ENCODE results near the gene TXNDC11. TPM values are rescaled to one million over a fixed set of nuclear protein-coding genes. Genes with fewer than 3 reads are reported as not detected.

TXNDC11 gene
- total RNA-seq, 1 experiment from 2014 or later, result 11.1 TPM

DNA sequence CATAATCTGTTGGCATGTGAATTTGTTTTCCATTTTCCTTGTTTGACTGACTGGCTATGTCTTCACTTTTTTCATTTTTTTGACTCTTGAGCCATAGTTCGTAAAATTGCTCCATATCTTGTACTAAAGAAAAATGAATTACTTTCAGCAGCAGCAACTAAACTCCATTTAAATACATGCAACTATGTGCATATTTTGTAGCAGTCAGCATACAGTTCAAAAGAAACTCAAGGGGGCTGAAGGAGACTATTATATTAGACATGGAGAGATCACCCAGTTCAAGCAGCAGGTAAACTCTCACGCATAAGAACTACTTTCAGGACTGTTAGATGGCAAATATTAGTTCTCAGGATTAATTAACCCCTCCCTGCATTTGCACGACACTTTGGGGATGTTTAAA is 13.6 kb upstream of the TXNDC11 start (continued):
- no peak for TF ChIP-seq ZNF532 (CRISPR knock-in tag; IDR thresholded peaks at IDR 0.05; ENCODE audit: borderline replicate concordance)
- TF ChIP-seq, protein P1, sequence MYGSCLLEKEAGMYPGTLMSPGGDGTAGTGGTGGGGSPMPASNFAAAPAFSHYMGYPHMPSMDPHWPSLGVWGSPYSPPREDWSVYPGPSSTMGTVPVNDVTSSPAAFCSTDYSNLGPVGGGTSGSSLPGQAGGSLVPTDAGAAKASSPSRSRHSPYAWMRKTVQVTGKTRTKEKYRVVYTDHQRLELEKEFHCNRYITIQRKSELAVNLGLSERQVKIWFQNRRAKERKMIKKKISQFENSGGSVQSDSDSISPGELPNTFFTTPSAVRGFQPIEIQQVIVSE (CRISPR knock-in tag; IDR thresholded peaks at IDR 0.05; ENCODE audit: borderline replicate concordance), result no peak

GRCh38 chr16:11755022-11755760 is 12.5 kb upstream of the TXNDC11 start:
- no peak for DNase-seq (ENCODE audit: low spot score)
- POLR2A ChIA-PET, result no interaction called here
- Mint-ChIP-seq H3K9me3 (no peaks in the 10 kb centered on the region), H3K27me3 (ENCODE audit: low read depth) (no peaks in the 10 kb centered on the region), H3K4me3 (no peak overlapping the region), H3K27ac (no peak overlapping the region), H3K4me1 (no peaks in the 10 kb centered on the region), H3K36me3 (peaks cover 61% of the 10 kb centered on the region)
- no peak for TF ChIP-seq TEAD1 (CRISPR knock-in tag; IDR thresholded peaks at IDR 0.05)
- no peak for ATAC-seq
- CTCF ChIA-PET, result no interaction called here

DNA sequence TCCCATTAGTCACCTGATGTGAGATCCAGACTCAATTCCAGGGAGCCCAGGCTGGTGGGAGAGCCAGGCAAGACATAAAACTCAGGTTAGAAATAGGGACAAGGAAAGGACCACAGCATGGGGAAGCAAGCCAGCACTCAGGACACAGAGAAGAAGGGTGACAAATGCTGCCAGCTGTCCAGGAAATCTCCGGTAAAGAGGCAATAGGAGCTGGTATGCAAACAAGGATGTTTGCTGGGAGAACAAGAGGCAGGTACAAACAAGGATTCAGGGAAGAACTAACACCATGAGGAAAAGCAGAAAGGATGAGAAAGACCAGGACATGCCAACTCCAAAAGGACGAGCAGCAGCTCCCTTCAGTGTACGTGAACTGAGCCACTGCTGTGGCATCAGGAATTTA is 10.2 kb upstream of the TXNDC11 start:
- Mint-ChIP-seq H3K27ac (no peak overlapping the region), H3K27me3 (ENCODE audit: low read depth) (no peaks in the 10 kb centered on the region), H3K4me1 (peaks cover 4% of the 10 kb centered on the region; the same call in 1 of the 2 replicates), H3K4me3 (no peak overlapping the region), H3K36me3 (peaks cover 60% of the 10 kb centered on the region), H3K9me3 (no peaks in the 10 kb centered on the region)
- POLR2A ChIA-PET, result interaction anchor here (1.0 kb wide), 1 partner anchor 45 kb away, joined by 3 read pairs; no protein-coding TSS in a partner anchor
- CTCF ChIA-PET, result interaction anchor here (1.3 kb wide), 1 partner anchor 44 kb away, joined by 3 read pairs; the partner anchor contains the start of gene ZC3H7A
- DNase-seq (ENCODE audit: low spot score) (no peak), ATAC-seq (no peak)
- TF ChIP-seq FOXJ3 (CRISPR knock-in tag; IDR thresholded peaks at IDR 0.05; ENCODE audit: borderline replicate concordance), result no peak
- TF ChIP-seq NFYB (CRISPR knock-in tag; conservative IDR thresholded peaks at IDR 0.05; ENCODE audit: low read depth), result no peak
- no peak for TF ChIP-seq PRDM15 (CRISPR knock-in tag; IDR thresholded peaks at IDR 0.05)
- no peak for TF ChIP-seq TEAD4 (CRISPR knock-in tag; IDR thresholded peaks at IDR 0.05)
- no peak for TF ChIP-seq E2F4 (CRISPR knock-in tag; IDR thresholded peaks at IDR 0.05; ENCODE audit: borderline replicate concordance, low read depth)
- no peak for TF ChIP-seq JUN (CRISPR knock-in tag; IDR thresholded peaks at IDR 0.05)
- no peak for TF ChIP-seq CBFB (CRISPR knock-in tag; IDR thresholded peaks at IDR 0.05; ENCODE audit: low read depth)
- no peak for TF ChIP-seq ELF4 (CRISPR knock-in tag; IDR thresholded peaks at IDR 0.05; ENCODE audit: low read depth)
- TF ChIP-seq, protein P2, sequence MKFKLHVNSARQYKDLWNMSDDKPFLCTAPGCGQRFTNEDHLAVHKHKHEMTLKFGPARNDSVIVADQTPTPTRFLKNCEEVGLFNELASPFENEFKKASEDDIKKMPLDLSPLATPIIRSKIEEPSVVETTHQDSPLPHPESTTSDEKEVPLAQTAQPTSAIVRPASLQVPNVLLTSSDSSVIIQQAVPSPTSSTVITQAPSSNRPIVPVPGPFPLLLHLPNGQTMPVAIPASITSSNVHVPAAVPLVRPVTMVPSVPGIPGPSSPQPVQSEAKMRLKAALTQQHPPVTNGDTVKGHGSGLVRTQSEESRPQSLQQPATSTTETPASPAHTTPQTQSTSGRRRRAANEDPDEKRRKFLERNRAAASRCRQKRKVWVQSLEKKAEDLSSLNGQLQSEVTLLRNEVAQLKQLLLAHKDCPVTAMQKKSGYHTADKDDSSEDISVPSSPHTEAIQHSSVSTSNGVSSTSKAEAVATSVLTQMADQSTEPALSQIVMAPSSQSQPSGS (CRISPR knock-in tag; IDR thresholded peaks at IDR 0.05; ENCODE audit: borderline replicate concordance, low read depth), result no peak
- TF ChIP-seq, protein P3, sequence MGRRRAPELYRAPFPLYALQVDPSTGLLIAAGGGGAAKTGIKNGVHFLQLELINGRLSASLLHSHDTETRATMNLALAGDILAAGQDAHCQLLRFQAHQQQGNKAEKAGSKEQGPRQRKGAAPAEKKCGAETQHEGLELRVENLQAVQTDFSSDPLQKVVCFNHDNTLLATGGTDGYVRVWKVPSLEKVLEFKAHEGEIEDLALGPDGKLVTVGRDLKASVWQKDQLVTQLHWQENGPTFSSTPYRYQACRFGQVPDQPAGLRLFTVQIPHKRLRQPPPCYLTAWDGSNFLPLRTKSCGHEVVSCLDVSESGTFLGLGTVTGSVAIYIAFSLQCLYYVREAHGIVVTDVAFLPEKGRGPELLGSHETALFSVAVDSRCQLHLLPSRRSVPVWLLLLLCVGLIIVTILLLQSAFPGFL (CRISPR knock-in tag; IDR thresholded peaks at IDR 0.05; ENCODE audit: borderline replicate concordance), result no peak
- no peak for TF ChIP-seq SOX15 (CRISPR knock-in tag; IDR thresholded peaks at IDR 0.05)
- TF ChIP-seq PRRX2 (CRISPR knock-in tag; IDR thresholded peaks at IDR 0.05), result no peak
- TF ChIP-seq, protein P4, sequence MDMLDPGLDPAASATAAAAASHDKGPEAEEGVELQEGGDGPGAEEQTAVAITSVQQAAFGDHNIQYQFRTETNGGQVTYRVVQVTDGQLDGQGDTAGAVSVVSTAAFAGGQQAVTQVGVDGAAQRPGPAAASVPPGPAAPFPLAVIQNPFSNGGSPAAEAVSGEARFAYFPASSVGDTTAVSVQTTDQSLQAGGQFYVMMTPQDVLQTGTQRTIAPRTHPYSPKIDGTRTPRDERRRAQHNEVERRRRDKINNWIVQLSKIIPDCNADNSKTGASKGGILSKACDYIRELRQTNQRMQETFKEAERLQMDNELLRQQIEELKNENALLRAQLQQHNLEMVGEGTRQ (CRISPR knock-in tag; IDR thresholded peaks at IDR 0.05), result no peak
- no peak for TF ChIP-seq ZNF219 (CRISPR knock-in tag; IDR thresholded peaks at IDR 0.05; ENCODE audit: borderline replicate concordance)
- no peak for TF ChIP-seq EMX1 (CRISPR knock-in tag; IDR thresholded peaks at IDR 0.05)
